SK-N-SH (cell line): ENCODE results near the gene ANKRD44. TPM values are rescaled to one million over a fixed set of nuclear protein-coding genes. Genes with fewer than 3 reads are reported as not detected.

Experiments
- CTCF ChIA-PET: fragments of 300-600, 350-600 bp; formaldehyde crosslinking; extraction: SDS; loops from one replicate; lab custom pipeline; 2021; lab: Yijun Ruan, JAX
- POLR2A ChIA-PET: fragments of 350-600 bp; sonication (Branson Sonifier 250); formaldehyde crosslinking; extraction: SDS; loops from one replicate; lab custom pipeline; 2020; ENCODE audit warnings: antibody characterized with exemption, inconsistent platforms; lab: Yijun Ruan, JAX
- DNase-seq: peaks from one replicate; pipeline ENCODE4 v3.0.0; 2012
- H2AFZ ChIP-seq: fragments of 200-600 bp; sonication (generic); 2 replicates; pipeline ENCODE4 v1.8.1; 2016; ENCODE audit warnings: antibody characterized with exemption, mild to moderate bottlenecking, low read depth
- H3F3A ChIP-seq: fragments of 200-600 bp; sonication (generic); replicated peaks from 2 replicates; pipeline ENCODE3; 2016; ENCODE audit warnings: antibody characterized with exemption, mild to moderate bottlenecking; ENCODE audit not compliant: insufficient read depth
- H3K27ac ChIP-seq, 2 experiments: fragments of 200-500 bp in 1 of 2; fragments of 200-600 bp in 1 of 2; sonication (Bioruptor generic) in 1 of 2; sonication (generic), shearing (Covaris generic) in 1 of 2; 2 replicates each; pipeline versions ENCODE4 v1.5.1 to v1.6.1; 2014 to 2016; ENCODE audit warnings: low read depth in 2 of 2, inconsistent platforms in 1 of 2, low read length in 1 of 2, mild to moderate bottlenecking in 1 of 2, mixed read lengths in 1 of 2
- H3K27me3 ChIP-seq: fragments of 200-600 bp; sonication (generic), shearing (Covaris generic); 2 replicates; pipeline ENCODE4 v1.6.1; 2016; ENCODE audit warnings: mixed run types; ENCODE audit not compliant: insufficient read depth
- H3K36me3 ChIP-seq, 2 experiments: fragments of 200-500 bp in 1 of 2; fragments of 200-600 bp in 1 of 2; sonication (Bioruptor generic) in 1 of 2; sonication (generic) in 1 of 2; replicated peaks in 1 of 2; 2 replicates each; pipeline versions ENCODE3 to v1.5.1; 2014 to 2016; ENCODE audit warnings: low read length in 1 of 2, mild to moderate bottlenecking in 1 of 2; ENCODE audit not compliant: insufficient read depth in 2 of 2, control insufficient read depth in 1 of 2
- H3K4me1 ChIP-seq, 2 experiments: fragments of 200-500 bp in 1 of 2; fragments of 200-600 bp in 1 of 2; sonication (Bioruptor generic) in 1 of 2; sonication (generic), shearing (Covaris generic) in 1 of 2; 2 replicates each; pipeline versions ENCODE4 v1.5.1 to v1.6.1; 2014 to 2016; ENCODE audit warnings: low read depth in 1 of 2, low read length in 1 of 2, mixed run types in 1 of 2; ENCODE audit not compliant: insufficient read depth in 2 of 2, control insufficient read depth in 1 of 2
- H3K4me2 ChIP-seq: fragments of 200-600 bp; sonication (generic), shearing (Covaris generic); 2 replicates; pipeline ENCODE4 v1.6.1; 2017; ENCODE audit warnings: mixed run types
- H3K4me3 ChIP-seq, 2 experiments: fragments of 200-500 bp in 1 of 2; fragments of 200-600 bp in 1 of 2; sonication (Bioruptor generic) in 1 of 2; sonication (generic), shearing (Covaris generic) in 1 of 2; 2 replicates each; pipeline versions ENCODE4 v1.5.1 to v1.8.1; 2014 to 2016; ENCODE audit warnings: low read depth in 2 of 2, inconsistent platforms in 1 of 2, low read length in 1 of 2, mild to moderate bottlenecking in 1 of 2, mixed read lengths in 1 of 2, moderate library complexity in 1 of 2
- H3K79me2 ChIP-seq: fragments of 200-600 bp; sonication (generic); 2 replicates; pipeline ENCODE4 v1.8.1; 2017; ENCODE audit warnings: mild to moderate bottlenecking; ENCODE audit not compliant: insufficient read depth
- H3K9ac ChIP-seq: fragments of 200-600 bp; sonication (generic); 2 replicates; pipeline ENCODE4 v1.6.1; 2017; ENCODE audit warnings: mixed run types
- H3K9me2 ChIP-seq: fragments of 200-600 bp; sonication (generic); 2 replicates; pipeline ENCODE4 v1.6.1; 2017; ENCODE audit warnings: mixed run types
- H3K9me3 ChIP-seq: fragments of 200-600 bp; sonication (generic); 2 replicates; pipeline ENCODE4 v1.6.1; 2017; ENCODE audit warnings: mixed run types, mild to moderate bottlenecking, moderate library complexity
- H4K20me1 ChIP-seq: fragments of 200-600 bp; sonication (generic); 2 replicates; pipeline ENCODE4 v1.6.1; 2017; ENCODE audit warnings: mild to moderate bottlenecking, mixed run types; ENCODE audit not compliant: insufficient read depth
- CHD2 ChIP-seq: fragments of 150-350 bp; IDR thresholded peaks from 2 replicates; pipeline ENCODE4 v1.6.1; 2018; ENCODE audit warnings: low read length; ENCODE audit not compliant: partially characterized antibody
- ELF1 ChIP-seq: IDR thresholded peaks from 2 replicates; pipeline ENCODE4 v1.4.0; 2012
- EP300 ChIP-seq, 2 experiments: IDR thresholded peaks; 2 replicates each; pipeline versions ENCODE4 v1.4.0 to v1.6.1; 2012; ENCODE audit warnings: borderline replicate concordance in 1 of 2, low read depth in 1 of 2, low read length in 1 of 2
- EZH2phosphoT487 ChIP-seq: fragments of 200-600 bp; sonication (generic); IDR thresholded peaks from 2 replicates; pipeline ENCODE4 v1.6.1; 2017; ENCODE audit warnings: low read depth, mixed run types, mild to moderate bottlenecking, antibody characterized with exemption, moderate library complexity, borderline replicate concordance
- FOSL2 ChIP-seq: IDR thresholded peaks from 2 replicates; pipeline ENCODE4 v1.4.0; 2012; ENCODE audit warnings: low read depth, mild to moderate bottlenecking, moderate library complexity, borderline replicate concordance
- FOXJ3 ChIP-seq: sonication (generic); formaldehyde crosslinking; IDR thresholded peaks from 2 replicates; pipeline ENCODE4 v1.5.1; 2020; ENCODE audit warnings: mild to moderate bottlenecking, missing genetic modification reagents
- FOXM1 ChIP-seq: IDR thresholded peaks from 2 replicates; pipeline ENCODE4 v1.4.0; 2012; ENCODE audit warnings: low read depth, mild to moderate bottlenecking
- GABPA ChIP-seq: IDR thresholded peaks from 2 replicates; pipeline ENCODE4 v1.4.0; 2012; ENCODE audit warnings: low read depth, mild to moderate bottlenecking
- GATA2 ChIP-seq: sonication (generic); formaldehyde crosslinking; IDR thresholded peaks from 2 replicates; pipeline ENCODE4 v1.5.0; 2020; ENCODE audit warnings: mild to moderate bottlenecking, missing genetic modification reagents
- IRF3 ChIP-seq: fragments of 150-350 bp; IDR thresholded peaks from 2 replicates; pipeline ENCODE4 v1.6.1; 2016; ENCODE audit warnings: mild to moderate bottlenecking, low read depth, low read length
- JUND ChIP-seq: IDR thresholded peaks from 2 replicates; pipeline ENCODE4 v1.4.0; 2012
- MAX ChIP-seq: IDR thresholded peaks from 2 replicates; pipeline ENCODE4 v1.4.0; 2012; ENCODE audit warnings: low read depth
- MEF2A ChIP-seq: IDR thresholded peaks from 2 replicates; pipeline ENCODE4 v1.4.0; 2012; ENCODE audit warnings: low read depth, borderline replicate concordance
- MXI1 ChIP-seq: IDR thresholded peaks from 2 replicates; pipeline ENCODE4 v1.6.1; 2012; ENCODE audit warnings: mild to moderate bottlenecking, low read depth, low read length, improper control_type of control experiment
- NFIC ChIP-seq: IDR thresholded peaks from 2 replicates; pipeline ENCODE4 v1.4.0; 2012; ENCODE audit warnings: borderline replicate concordance
- NRF1 ChIP-seq: IDR thresholded peaks from 2 replicates; pipeline ENCODE4 v1.6.1; 2012; ENCODE audit warnings: low read depth, mild to moderate bottlenecking, low read length
- PBX3 ChIP-seq: IDR thresholded peaks from 2 replicates; pipeline ENCODE4; 2012
- POLR2AphosphoS5 ChIP-seq: IDR thresholded peaks from 2 replicates; pipeline ENCODE4 v1.6.1; 2012; ENCODE audit warnings: low read depth, low read length
- RAD21 ChIP-seq: IDR thresholded peaks from 2 replicates; pipeline ENCODE4 v1.6.1; 2012; ENCODE audit warnings: mild to moderate bottlenecking, low read length
- RCOR1 ChIP-seq: fragments of 150-350 bp; IDR thresholded peaks from 2 replicates; pipeline ENCODE4 v1.6.1; 2017; ENCODE audit warnings: antibody characterized with exemption, low read length
- RFX5 ChIP-seq: IDR thresholded peaks from 2 replicates; pipeline ENCODE4 v1.6.1; 2012; ENCODE audit warnings: mild to moderate bottlenecking, improper control_type of control experiment, low read length
- RXRA ChIP-seq: IDR thresholded peaks from 2 replicates; pipeline ENCODE4 v1.4.0; 2012; ENCODE audit warnings: low read depth, mild to moderate bottlenecking, borderline replicate concordance
- SIN3A ChIP-seq: IDR thresholded peaks from 2 replicates; pipeline ENCODE4 v1.6.1; 2012; ENCODE audit warnings: low read depth, mild to moderate bottlenecking, low read length, moderate library complexity, borderline replicate concordance
- SMC3 ChIP-seq: IDR thresholded peaks from 2 replicates; pipeline ENCODE4 v1.6.1; 2012; ENCODE audit warnings: low read depth, low read length, improper control_type of control experiment
- TAF1 ChIP-seq: IDR thresholded peaks from 2 replicates; pipeline ENCODE4 v1.6.1; 2012; ENCODE audit warnings: low read depth, mild to moderate bottlenecking, low read length, moderate library complexity, borderline replicate concordance
- TCF12 ChIP-seq: IDR thresholded peaks from 2 replicates; pipeline ENCODE4 v1.4.0; 2012
- TEAD4 ChIP-seq: IDR thresholded peaks from 2 replicates; pipeline ENCODE4 v1.4.0; 2012; ENCODE audit warnings: mild to moderate bottlenecking, borderline replicate concordance; ENCODE audit not compliant: insufficient read depth
- USF1 ChIP-seq: IDR thresholded peaks from 2 replicates; pipeline ENCODE4 v1.4.0; 2012; ENCODE audit warnings: low read depth, borderline replicate concordance
- USF2 ChIP-seq: fragments of 150-350 bp; IDR thresholded peaks from 2 replicates; pipeline ENCODE4 v1.6.1; 2017; ENCODE audit warnings: antibody characterized with exemption, low read length, low read depth, borderline replicate concordance
- YY1 ChIP-seq: IDR thresholded peaks from 2 replicates; pipeline ENCODE4 v1.4.0; 2012; ENCODE audit warnings: low read depth, mild to moderate bottlenecking
- ZBTB33 ChIP-seq: IDR thresholded peaks from 2 replicates; pipeline ENCODE4 v1.4.0; 2012; ENCODE audit warnings: low read depth, borderline replicate concordance
- WGBS: methylation state at CpG from one replicate; pipeline ENCODE4 v1.1.6; 2017; ENCODE audit warnings: low lambda C conversion rate; 5-methylcytosine and 5-hydroxymethylcytosine counted together
- polyA plus RNA-seq, 3 experiments: library from polyadenylated mRNA; depleted of rRNA; stranded (reverse); fragments of >200 nt; gene quantifications; 2 replicates each; pipeline ENCODE4 v1.2.3, GENCODE V29; 2012

The ANKRD44 gene
- polyA plus RNA-seq, 1 of the 3 experiments (the other 2 are of a cell fraction) = 12.5 TPM

- Histone ChIP-seq H4K20me1 (no peaks in the 10 kb centered on the region), H2AFZ (no peak overlapping the region), H3K4me3 (no peak overlapping the region; a peak in 1 of 4 replicates), H3F3A (peaks cover 4% of the 10 kb centered on the region), H3K9me3 (no peaks in the 10 kb centered on the region), H3K4me1 (peaks cover 7 to 35% of the 10 kb centered on the region in 2 experiments; a peak in 2 of 4 replicates), H3K36me3 (no peaks in the 10 kb centered on the region), H3K27me3 (no peaks in the 10 kb centered on the region), H3K9me2 (no peaks in the 10 kb centered on the region), H3K4me2 (no peak overlapping the region), H3K9ac (no peak overlapping the region), H3K79me2 (no peaks in the 10 kb centered on the region), H3K27ac (peak overlapping the region in 1 of 2 experiments; percentile 94; a peak in 2 of 4 replicates)
- ChIA-PET CTCF (interaction anchor here (1.1 kb wide), 1 partner anchor 15 kb away, joined by 3 read pairs; no protein-coding TSS in a partner anchor), POLR2A (no interaction called here)
- 59% methylated on average over 4 of the region's 4 CpGs for WGBS
- peak; percentile 54 for DNase-seq
- TF ChIP-seq PBX3 (no peak), EZH2phosphoT487 (no peak), ELF1 (no peak), IRF3 (no peak), RCOR1 (peak; percentile 89; the same call in 1 of the 2 replicates), JUND (no peak), RFX5 (no peak), GABPA (no peak), TAF1 (no peak), YY1 (no peak), CHD2 (peak; percentile 64), MEF2A (no peak), ZBTB33 (no peak), MXI1 (no peak; the same call in 1 of the 2 replicates), TEAD4 (no peak), RXRA (no peak), POLR2AphosphoS5 (no peak), TCF12 (no peak), NFIC (no peak), GATA2 (CRISPR knock-in tag) (peak; percentile 83), MAX (no peak), NRF1 (no peak), FOSL2 (no peak), USF1 (no peak), SIN3A (no peak), FOXM1 (no peak), RAD21 (no peak), USF2 (no peak), EP300 (IDR thresholded peaks at IDR 0.05; ENCODE audit: borderline replicate concordance in 1 of 2, low read depth in 1 of 2, low read length in 1 of 2) (peak in 1 of 2 experiments; percentile 96; a peak in 2 of 4 replicates), FOXJ3 (CRISPR knock-in tag) (peak; percentile 68), SMC3 (peak; percentile 5; the same call in 1 of the 2 replicates)
Measured at GRCh38 chr2:197248001-197248401, 62.6 kb downstream of the ANKRD44 start.
